GM18858 (cell line): ENCODE data around the gene SLC5A12.

Source experiments
- ATAC-seq: cut with Tn5 transposase; IDR thresholded peaks from one replicate; pipeline ENCODE4 v1.9.1; 2021; ENCODE audit not compliant: unreplicated experiment

The SLC5A12 gene

GRCh38 chr11:26719998-26720397, 1.9 kb downstream of the SLC5A12 start:
- ATAC-seq = no peak

GRCh38 chr11:26719289-26719973, 2.4 kb downstream of the SLC5A12 start:
- no peak for ATAC-seq

- no peak for ATAC-seq
Measured at GRCh38 chr11:26717771-26718170, 4.1 kb downstream of the SLC5A12 start.

GRCh38 chr11:26715133-26715532, 6.7 kb downstream of the SLC5A12 start:
- no peak for ATAC-seq

- ATAC-seq = no peak
Measured at GRCh38 chr11:26712497-26712896, 9.4 kb downstream of the SLC5A12 start.

GRCh38 chr11:26710489-26710888, 11.4 kb downstream of the SLC5A12 start:
- no peak for ATAC-seq

GRCh38 chr11:26708736-26709456, 13.0 kb downstream of the SLC5A12 start:
- ATAC-seq = no peak

- no peak for ATAC-seq
Measured at GRCh38 chr11:26706181-26706580, 15.7 kb downstream of the SLC5A12 start.

- no peak for ATAC-seq
Measured at GRCh38 chr11:26704249-26704648, 17.6 kb downstream of the SLC5A12 start.

- ATAC-seq = no peak
Measured at GRCh38 chr11:26703411-26704191, 18.3 kb downstream of the SLC5A12 start.

- ATAC-seq = no peak
Measured at GRCh38 chr11:26702406-26702805, 19.5 kb downstream of the SLC5A12 start.

GRCh38 chr11:26700574-26701235, 21.2 kb downstream of the SLC5A12 start:
- no peak for ATAC-seq

- no peak for ATAC-seq
Measured at GRCh38 chr11:26698224-26698623, 23.6 kb downstream of the SLC5A12 start.

GRCh38 chr11:26696330-26696729, 25.5 kb downstream of the SLC5A12 start:
- no peak for ATAC-seq

GRCh38 chr11:26688701-26689100, 33.2 kb downstream of the SLC5A12 start:
- no peak for ATAC-seq

- no peak for ATAC-seq
Measured at GRCh38 chr11:26687351-26687750, 34.5 kb downstream of the SLC5A12 start.

- no peak for ATAC-seq
Measured at GRCh38 chr11:26677566-26677965, 44.3 kb downstream of the SLC5A12 start.

GRCh38 chr11:26676641-26677040, 45.2 kb downstream of the SLC5A12 start:
- ATAC-seq = no peak

- no peak for ATAC-seq
Measured at GRCh38 chr11:26675233-26675928, 46.5 kb downstream of the SLC5A12 start.

GRCh38 chr11:26665946-26666345, 55.9 kb downstream of the SLC5A12 start:
- no peak for ATAC-seq

- no peak for ATAC-seq
Measured at GRCh38 chr11:26665036-26665435, 56.8 kb downstream of the SLC5A12 start.
